GM12878 (cell line): ENCODE measurements around the gene PNPLA8. TPM values are rescaled to one million over a fixed set of nuclear protein-coding genes. Genes with fewer than 3 reads are reported as not detected.

Source experiments
- ATAC-seq: fragments of 200-7000 bp; cut with Tn5 transposase; 3 replicates; pipeline ENCODE4 v1.9.1; 2020; ENCODE audit warnings: mild to moderate bottlenecking, moderate library complexity
- BruUV-seq: library from RNA; stranded (reverse); fragments of 400-500 nt; replicated peaks from 2 replicates; lab custom pipeline; 2021; lab: Mats Ljungman, UMichigan
- CTCF ChIA-PET: fragments of 300-600 bp; sonication (Branson Sonifier 250); formaldehyde crosslinking; extraction: SDS; loops from one replicate; lab custom pipeline; 2021; ENCODE audit warnings: inconsistent platforms; lab: Yijun Ruan, JAX
- POLR2A ChIA-PET: fragments of 350-600 bp; formaldehyde crosslinking; extraction: SDS; loops from one replicate; lab custom pipeline; 2021; ENCODE audit warnings: inconsistent platforms; lab: Charles Lee
- RAD21 ChIA-PET: fragments of 300-600 bp; sonication (Branson Sonifier 250); formaldehyde crosslinking; loops from one replicate; lab custom pipeline; 2023; ENCODE audit warnings: antibody characterized with exemption; ENCODE audit not compliant: unreplicated experiment; lab: Charles Lee
- SMC1A ChIA-PET: fragments of 300-600 bp; sonication (Branson Sonifier 250); formaldehyde crosslinking; loops from one replicate; lab custom pipeline; 2023; ENCODE audit not compliant: unreplicated experiment, uncharacterized antibody; lab: Charles Lee
- DNase-seq: peaks from one replicate; pipeline ENCODE4 v3.0.0-alpha.2; 2011; ENCODE audit warnings: low read depth, low spot score
- FAIRE-seq: peaks from 3 replicates; lab custom pipeline; 2011; peaks lifted over from hg19 to GRCh38; lab: Jason Lieb, UNC
- H2AFZ ChIP-seq: 2 replicates; pipeline ENCODE4 v1.6.0; 2011; ENCODE audit warnings: low read depth, low read length, control low read depth; ENCODE audit not compliant: control insufficient read depth
- H3K27ac ChIP-seq: 2 replicates; pipeline ENCODE4 v1.5.1; 2011; ENCODE audit warnings: control low read depth; ENCODE audit not compliant: control insufficient read depth, insufficient read depth
- H3K27me3 ChIP-seq, 2 experiments: replicated peaks in 1 of 2; 2 replicates each; pipeline versions ENCODE4 v1.6.0 to v1.6.1; 2011; ENCODE audit warnings: low read length in 1 of 2; ENCODE audit not compliant: control insufficient read depth in 2 of 2, insufficient read depth in 2 of 2
- H3K36me3 ChIP-seq, 2 experiments: 2 replicates each; pipeline ENCODE4 v1.5.1; 2011; ENCODE audit warnings: low read length in 1 of 2; ENCODE audit not compliant: control insufficient read depth in 2 of 2, insufficient read depth in 2 of 2
- H3K4me1 ChIP-seq: 2 replicates; pipeline ENCODE4 v1.6.1; 2011; ENCODE audit warnings: mild to moderate bottlenecking, low read length, moderate library complexity, mixed read lengths; ENCODE audit not compliant: control insufficient read depth, insufficient read depth
- H3K4me2 ChIP-seq: 2 replicates; pipeline ENCODE4 v1.6.0; 2011; ENCODE audit warnings: control low read depth; ENCODE audit not compliant: control insufficient read depth, insufficient read depth
- H3K4me3 ChIP-seq: fragments of 200-600 bp; sonication (generic); 2 replicates; pipeline ENCODE4 v1.5.1; 2016
- H3K79me2 ChIP-seq: 2 replicates; pipeline ENCODE4 v1.6.0; 2011; ENCODE audit warnings: low read length; ENCODE audit not compliant: control insufficient read depth, insufficient read depth
- H3K9ac ChIP-seq: 2 replicates; pipeline ENCODE4 v1.8.0; 2011; ENCODE audit warnings: low read length, control low read depth, mixed read lengths; ENCODE audit not compliant: control insufficient read depth, insufficient read depth
- H3K9me3 ChIP-seq: replicated peaks from 3 replicates; pipeline ENCODE4 v1.5.1; 2011; ENCODE audit warnings: mild to moderate bottlenecking, low read length; ENCODE audit not compliant: control insufficient read depth, insufficient read depth
- H4K20me1 ChIP-seq: 2 replicates; pipeline ENCODE4 v1.6.0; 2011; ENCODE audit not compliant: control insufficient read depth, insufficient read depth
- POLR2A ChIP-seq: IDR thresholded peaks from 2 replicates; pipeline ENCODE4 v1.6.1; 2011; ENCODE audit warnings: low read depth, mild to moderate bottlenecking, low read length
- WGBS: methylation state at CpG from one replicate; pipeline ENCODE4 v1.1.6; 2016; ENCODE audit warnings: low lambda C conversion rate; ENCODE audit not compliant: insufficient replicate concordance, insufficient coverage; ENCODE audit errors: missing lambda C conversion rate; 5-methylcytosine and 5-hydroxymethylcytosine counted together
- in situ Hi-C: fragments of 300-500 bp; cut with MboI; formaldehyde crosslinking; loops from 9 replicates; pipeline ENCODE4 v1.14.3; 2018; ENCODE audit warnings: mixed read lengths
- intact Hi-C: fragments of 100-400 bp; cut with micrococcal nuclease; formaldehyde crosslinking; loops from one replicate; pipeline ENCODE4 v1.14.2; 2022; ENCODE audit not compliant: unreplicated experiment
- polyA plus RNA-seq, 11 experiments: library from polyadenylated mRNA; depleted of rRNA in 4 of 11; unstranded in 6 of 11; stranded (reverse) in 5 of 11; fragments of >200 nt; fragmentation: Nextera tagmentation in 4 of 11; fragmentation: Illumina TruSeq in 1 of 11; extraction: Ambion mirVana in 4 of 11; extraction: Trizol in 1 of 11; gene quantifications; 1 replicate in 1 of 11; 2 replicates in 10 of 11; pipeline versions ENCODE4 v1.2.1 to v1.2.3, GENCODE V29; 2011 to 2016; ENCODE audit warnings: inconsistent platforms in 2 of 11, missing spikeins in 2 of 11, low read depth in 1 of 11
- total RNA-seq, 4 experiments: library from RNA; depleted of rRNA in 3 of 4; stranded (reverse); fragments of >200 nt in 3 of 4; fragmentation: Illumina TruSeq in 1 of 4; extraction: Trizol in 1 of 4; gene quantifications; 2 replicates each; pipeline versions ENCODE4 v1.2.1 to v1.2.3, GENCODE V29; 2013 to 2021
- TF ChIP-seq, protein P1 (sequence below): IDR thresholded peaks from 2 replicates; pipeline ENCODE4 v1.6.1; 2011; ENCODE audit warnings: mild to moderate bottlenecking, low read depth, low read length, moderate library complexity; ENCODE audit not compliant: insufficient replicate concordance
- TF ChIP-seq, protein P2 (sequence below): fragments of 450-650 bp; formaldehyde crosslinking; IDR thresholded peaks from 2 replicates; pipeline ENCODE4 v1.5.0; 2022; ENCODE audit warnings: mild to moderate bottlenecking, missing genetic modification characterization
- TF ChIP-seq, protein P3 (sequence below): IDR thresholded peaks from 2 replicates; pipeline ENCODE4 v1.6.1; 2011; ENCODE audit warnings: low read depth, low read length, improper control_type of control experiment, borderline replicate concordance

PNPLA8 gene
- total and polyA plus RNA-seq, 10 of the 15 experiments (the other 5 are each of a cell fraction or from before 2014, with no cell fraction given), result 8.0 to 16.3 (median 12.2) TPM

DNA sequence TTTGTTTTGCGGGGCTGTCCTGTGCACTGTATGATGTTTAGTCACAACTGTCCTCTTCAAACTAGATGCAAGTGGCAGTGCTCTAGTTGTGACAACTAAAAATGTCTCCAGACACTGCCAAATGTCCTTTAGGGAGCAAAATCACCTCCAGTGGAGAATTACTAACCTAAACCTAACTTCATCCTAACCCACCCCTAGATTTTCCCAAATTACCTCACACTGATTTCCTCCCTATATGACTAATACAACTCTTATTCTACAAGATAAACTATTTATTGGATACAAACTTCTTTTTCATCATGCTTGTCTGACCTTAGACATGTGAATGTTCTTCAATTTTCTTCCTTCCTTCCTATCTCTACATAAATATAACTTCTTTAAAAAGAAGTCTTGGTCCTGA, 26.4 kb downstream of the PNPLA8 start:
- Histone ChIP-seq H4K20me1 (no peaks in the 10 kb centered on the region), H3K4me3 (no peak overlapping the region), H3K79me2 (no peaks in the 10 kb centered on the region), H3K4me2 (no peak overlapping the region), H3K9me3 (no peaks in the 10 kb centered on the region; the same call in 2 of the 3 replicates), H3K4me1 (peaks cover 4% of the 10 kb centered on the region; the same call in 1 of the 2 replicates), H3K27me3 (no peaks in the 10 kb centered on the region), H2AFZ (no peak overlapping the region), H3K27ac (no peak overlapping the region), H3K9ac (no peak overlapping the region), H3K36me3 (peaks cover 0 to 3% of the 10 kb centered on the region in 2 experiments; a peak in 2 of 4 replicates)
- in situ Hi-C loops, result no loop called here
- SMC1A ChIA-PET, result interaction anchor here (1.2 to 1.4 kb wide), 3 partner anchors 14 to 316 kb away, joined by 3 to 5 read pairs (median 4); no protein-coding TSS in a partner anchor
- POLR2A ChIA-PET, result no interaction called here
- BruUV-seq, result no TSS peak
- intact Hi-C loops, result no loop called here
- WGBS, result 100% methylated on average over 1 of the region's 1 CpG
- ATAC-seq (no peak), DNase-seq (no peak), FAIRE-seq (no peak)
- RAD21 ChIA-PET, result interaction anchor here (1.1 kb wide), 1 partner anchor 318 kb away, joined by 3 read pairs; no protein-coding TSS in a partner anchor
- no peak for TF ChIP-seq POLR2A
- TF ChIP-seq, protein P1, sequence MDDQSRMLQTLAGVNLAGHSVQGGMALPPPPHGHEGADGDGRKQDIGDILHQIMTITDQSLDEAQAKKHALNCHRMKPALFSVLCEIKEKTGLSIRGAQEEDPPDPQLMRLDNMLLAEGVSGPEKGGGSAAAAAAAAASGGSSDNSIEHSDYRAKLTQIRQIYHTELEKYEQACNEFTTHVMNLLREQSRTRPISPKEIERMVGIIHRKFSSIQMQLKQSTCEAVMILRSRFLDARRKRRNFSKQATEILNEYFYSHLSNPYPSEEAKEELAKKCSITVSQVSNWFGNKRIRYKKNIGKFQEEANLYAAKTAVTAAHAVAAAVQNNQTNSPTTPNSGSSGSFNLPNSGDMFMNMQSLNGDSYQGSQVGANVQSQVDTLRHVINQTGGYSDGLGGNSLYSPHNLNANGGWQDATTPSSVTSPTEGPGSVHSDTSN, result no peak
- TF ChIP-seq, protein P2, sequence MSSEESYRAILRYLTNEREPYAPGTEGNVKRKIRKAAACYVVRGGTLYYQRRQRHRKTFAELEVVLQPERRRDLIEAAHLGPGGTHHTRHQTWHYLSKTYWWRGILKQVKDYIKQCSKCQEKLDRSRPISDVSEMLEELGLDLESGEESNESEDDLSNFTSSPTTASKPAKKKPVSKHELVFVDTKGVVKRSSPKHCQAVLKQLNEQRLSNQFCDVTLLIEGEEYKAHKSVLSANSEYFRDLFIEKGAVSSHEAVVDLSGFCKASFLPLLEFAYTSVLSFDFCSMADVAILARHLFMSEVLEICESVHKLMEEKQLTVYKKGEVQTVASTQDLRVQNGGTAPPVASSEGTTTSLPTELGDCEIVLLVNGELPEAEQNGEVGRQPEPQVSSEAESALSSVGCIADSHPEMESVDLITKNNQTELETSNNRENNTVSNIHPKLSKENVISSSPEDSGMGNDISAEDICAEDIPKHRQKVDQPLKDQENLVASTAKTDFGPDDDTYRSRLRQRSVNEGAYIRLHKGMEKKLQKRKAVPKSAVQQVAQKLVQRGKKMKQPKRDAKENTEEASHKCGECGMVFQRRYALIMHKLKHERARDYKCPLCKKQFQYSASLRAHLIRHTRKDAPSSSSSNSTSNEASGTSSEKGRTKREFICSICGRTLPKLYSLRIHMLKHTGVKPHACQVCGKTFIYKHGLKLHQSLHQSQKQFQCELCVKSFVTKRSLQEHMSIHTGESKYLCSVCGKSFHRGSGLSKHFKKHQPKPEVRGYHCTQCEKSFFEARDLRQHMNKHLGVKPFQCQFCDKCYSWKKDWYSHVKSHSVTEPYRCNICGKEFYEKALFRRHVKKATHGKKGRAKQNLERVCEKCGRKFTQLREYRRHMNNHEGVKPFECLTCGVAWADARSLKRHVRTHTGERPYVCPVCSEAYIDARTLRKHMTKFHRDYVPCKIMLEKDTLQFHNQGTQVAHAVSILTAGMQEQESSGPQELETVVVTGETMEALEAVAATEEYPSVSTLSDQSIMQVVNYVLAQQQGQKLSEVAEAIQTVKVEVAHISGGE (CRISPR knock-in tag), result no peak
- TF ChIP-seq, protein P3, sequence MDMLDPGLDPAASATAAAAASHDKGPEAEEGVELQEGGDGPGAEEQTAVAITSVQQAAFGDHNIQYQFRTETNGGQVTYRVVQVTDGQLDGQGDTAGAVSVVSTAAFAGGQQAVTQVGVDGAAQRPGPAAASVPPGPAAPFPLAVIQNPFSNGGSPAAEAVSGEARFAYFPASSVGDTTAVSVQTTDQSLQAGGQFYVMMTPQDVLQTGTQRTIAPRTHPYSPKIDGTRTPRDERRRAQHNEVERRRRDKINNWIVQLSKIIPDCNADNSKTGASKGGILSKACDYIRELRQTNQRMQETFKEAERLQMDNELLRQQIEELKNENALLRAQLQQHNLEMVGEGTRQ, result no peak
- CTCF ChIA-PET, result interaction anchor here (1.1 to 4.1 kb wide), 5 partner anchors 14 to 316 kb away, joined by 3 to 48 read pairs (median 22); partner anchors contain the start of gene PNPLA8
